Sigmoid colon (tissue), 7 donors: ENCODE data around the gene TBC1D2B. TPM values are rescaled to one million over a fixed set of nuclear protein-coding genes. Genes with fewer than 3 reads are reported as not detected.
"Not testable (repeated sequence)": the region's sequence is repeated elsewhere in the genome, so short reads cannot be mapped to it uniquely, and the experiment has no call there.

Experiments used
- DNase-seq: peaks from one replicate; pipeline ENCODE4 v3.0.0-alpha.2; 2019
- H3K27ac ChIP-seq, 4 donors: fragments of 200-600 bp; sonication (generic); one replicate each; pipeline ENCODE4 v1.5.1; 2016 to 2019; ENCODE audit warnings: mild to moderate bottlenecking in 1 of 4
- H3K27me3 ChIP-seq, 3 donors: fragments of 200-600 bp; sonication (generic); one replicate each; pipeline ENCODE4 v1.5.1; 2019; ENCODE audit warnings: mild to moderate bottlenecking in 1 of 3
- H3K36me3 ChIP-seq, 4 donors: fragments of 200-600 bp; sonication (generic); one replicate each; pipeline ENCODE4 v1.5.1; 2016 to 2019
- H3K4me1 ChIP-seq, 4 donors: fragments of 200-600 bp; sonication (generic); one replicate each; pipeline ENCODE4 v1.5.1; 2017 to 2019
- H3K4me3 ChIP-seq, 4 donors: fragments of 200-600 bp; sonication (generic); one replicate each; pipeline ENCODE4 v1.5.1; 2017 to 2019; ENCODE audit warnings: mild to moderate bottlenecking in 2 of 4, moderate library complexity in 1 of 4
- H3K9me3 ChIP-seq, 4 donors: fragments of 200-600 bp in 3 of 4; sonication (generic) in 3 of 4; one replicate each; pipeline versions ENCODE4 v1.5.1 to v1.6.1; 2013 to 2019
- CTCF ChIP-seq, 4 experiments: fragments of 450-650 bp in 3 of 4; fragments of 200-600 bp in 1 of 4; IDR thresholded peaks; one replicate each; pipeline ENCODE4 v1.5.1; 2016 to 2019; ENCODE audit warnings: antibody characterized with exemption in 4 of 4, mild to moderate bottlenecking in 3 of 4, moderate library complexity in 2 of 4
- EP300 ChIP-seq, 4 donors: sonication (generic); formaldehyde crosslinking; IDR thresholded peaks; one replicate each; pipeline ENCODE4 v1.6.1; 2017; ENCODE audit warnings: antibody characterized with exemption in 4 of 4
- POLR2A ChIP-seq, 2 donors: fragments of 450-650 bp; IDR thresholded peaks; one replicate each; pipeline ENCODE4 v1.6.1; 2016; ENCODE audit warnings: antibody characterized with exemption in 2 of 2, mild to moderate bottlenecking in 2 of 2, moderate library complexity in 2 of 2
- POLR2AphosphoS5 ChIP-seq, 4 donors: sonication (generic); formaldehyde crosslinking; IDR thresholded peaks; one replicate each; pipeline ENCODE4 v1.6.1; 2017; ENCODE audit warnings: antibody characterized with exemption in 4 of 4
- WGBS, 2 donors: extraction: QIAGEN DNeasy Blood & Tissue Kit; methylation state at CpG; one replicate each; pipeline ENCODE4 v1.1.7; 2013; 5-methylcytosine and 5-hydroxymethylcytosine counted together
- intact Hi-C: fragments of 100-400 bp; cut with DNase I; formaldehyde crosslinking; loops from one replicate; pipeline ENCODE4 v1.15.1; 2023
- polyA plus RNA-seq, 3 donors: library from polyadenylated mRNA; stranded (reverse); fragments of 200-250 nt; gene quantifications; one replicate each; pipeline ENCODE4 v1.2.3, GENCODE V29; 2013
- total RNA-seq, 4 donors: library from RNA; depleted of rRNA; stranded (reverse); fragments of >200 nt; gene quantifications; one replicate each; pipeline ENCODE4 v1.1.0, GENCODE V29; 2016
- donor health status: healthy with polysubstance abuse.
- donor health status: Bipolar disorder and iron deficiency.
- donor health status: healthy.

The TBC1D2B gene
- total and polyA plus RNA-seq, 7 donors, result 7.6 to 47.1 (median 29.9) TPM

GRCh38 chr15:77982127-77982490, 95.4 kb downstream of the TBC1D2B start:
- Histone ChIP-seq H3K27ac (no peak overlapping the region), H3K27me3 (no peaks in the 10 kb centered on the region), H3K4me1 (peaks cover 0 to 4% (median 4%) of the 10 kb centered on the region in 4 donors), H3K4me3 (no peak overlapping the region), H3K36me3 (no peaks in the 10 kb centered on the region), H3K9me3 (no peaks in the 10 kb centered on the region)
- DNase-seq, result peak; percentile 57
- WGBS, 2 donors, result 80 to 82% methylated on average over 10 of the region's 10 CpGs
- intact Hi-C loops, result no loop called here
- TF ChIP-seq POLR2A (IDR thresholded peaks at IDR 0.05), result no peak

GRCh38 chr15:77981281-77982126, 96.0 kb downstream of the TBC1D2B start:
- intact Hi-C loops, result no loop called here
- DNase-seq, result peak; percentile 53
- TF ChIP-seq CTCF (IDR thresholded peaks at IDR 0.05) (no peak), EP300 (IDR thresholded peaks at IDR 0.05) (no peak), POLR2AphosphoS5 (IDR thresholded peaks at IDR 0.05) (no peak), POLR2A (IDR thresholded peaks at IDR 0.05) (no peak)
- no peak overlapping the region for H3K4me3 ChIP-seq
- 77 to 87% methylated on average over 30 of the region's 30 CpGs for WGBS, 2 donors
- no peaks in the 10 kb centered on the region for H3K27me3 ChIP-seq
- no peaks in the 10 kb centered on the region for H3K4me1 ChIP-seq
- H3K36me3 ChIP-seq, result no peaks in the 10 kb centered on the region
- H3K9me3 ChIP-seq, result no peaks in the 10 kb centered on the region
- H3K27ac ChIP-seq, result no peak overlapping the region

- 89 to 94% methylated on average over 4 of the region's 5 CpGs for WGBS, 2 donors
- H3K4me1 ChIP-seq, H3K27me3 ChIP-seq, H3K27ac ChIP-seq, DNase-seq, H3K4me3 ChIP-seq, H3K9me3 ChIP-seq, intact Hi-C loops, H3K36me3 ChIP-seq: not testable (repeated sequence)
These were observed 96.8 kb downstream of the TBC1D2B start for GRCh38 chr15:77980674-77981073.

GRCh38 chr15:77980098-77980497, 97.4 kb downstream of the TBC1D2B start:
- peaks cover 0 to 12% (median 9%) of the 10 kb centered on the region in 4 donors for H3K4me1 ChIP-seq
- intact Hi-C loops, result no loop called here
- H3K9me3 ChIP-seq, result no peaks in the 10 kb centered on the region
- H3K27me3 ChIP-seq, result no peaks in the 10 kb centered on the region
- TF ChIP-seq POLR2AphosphoS5 (IDR thresholded peaks at IDR 0.05) (no peak), POLR2A (IDR thresholded peaks at IDR 0.05) (no peak), EP300 (IDR thresholded peaks at IDR 0.05) (no peak), CTCF (IDR thresholded peaks at IDR 0.05) (no peak)
- DNase-seq, result peak; percentile 35
- H3K36me3 ChIP-seq, result no peaks in the 10 kb centered on the region
- H3K27ac ChIP-seq, result no peak overlapping the region
- H3K4me3 ChIP-seq, result no peak overlapping the region
- WGBS, 2 donors, result 80 to 82% methylated on average over 8 of the region's 8 CpGs

- 86 to 90% methylated on average over 7 of the region's 8 CpGs for WGBS, 2 donors
- DNase-seq, H3K27me3 ChIP-seq, H3K27ac ChIP-seq, H3K36me3 ChIP-seq, intact Hi-C loops, H3K4me3 ChIP-seq, H3K9me3 ChIP-seq: not testable (repeated sequence)
- H3K4me1 ChIP-seq, result peaks cover 0 to 21% (median 19%) of the 10 kb centered on the region in 4 donors
These were observed 98.4 kb downstream of the TBC1D2B start for GRCh38 chr15:77979157-77979556.

GRCh38 chr15:77978759-77979145, 98.8 kb downstream of the TBC1D2B start:
- H3K9me3 ChIP-seq, H3K27ac ChIP-seq, H3K27me3 ChIP-seq, DNase-seq, intact Hi-C loops, H3K36me3 ChIP-seq, H3K4me3 ChIP-seq: not testable (repeated sequence)
- 85 to 89% methylated on average over 13 of the region's 13 CpGs for WGBS, 2 donors
- peaks cover 0 to 25% (median 23%) of the 10 kb centered on the region in 4 donors for H3K4me1 ChIP-seq

- H3K27ac ChIP-seq, H3K27me3 ChIP-seq, H3K9me3 ChIP-seq, intact Hi-C loops, H3K4me3 ChIP-seq, DNase-seq, H3K36me3 ChIP-seq: not testable (repeated sequence)
- 78 to 89% methylated on average over 18 to 19 of the region's 19 CpGs for WGBS, 2 donors
- H3K4me1 ChIP-seq, result peaks cover 0 to 27% (median 25%) of the 10 kb centered on the region in 4 donors
These were observed 99.4 kb downstream of the TBC1D2B start for GRCh38 chr15:77977903-77978758.

- peaks cover 0 to 27% (median 25%) of the 10 kb centered on the region in 4 donors for H3K4me1 ChIP-seq
- 86 to 88% methylated on average over 26 of the region's 26 CpGs for WGBS, 2 donors
- H3K4me3 ChIP-seq, H3K9me3 ChIP-seq, H3K27ac ChIP-seq, intact Hi-C loops, H3K36me3 ChIP-seq, H3K27me3 ChIP-seq, DNase-seq: not testable (repeated sequence)
These were observed 100.6 kb downstream of the TBC1D2B start for GRCh38 chr15:77976760-77977525.

GRCh38 chr15:77976095-77976450, 101.4 kb downstream of the TBC1D2B start:
- H3K9me3 ChIP-seq, intact Hi-C loops, H3K27me3 ChIP-seq, H3K36me3 ChIP-seq, DNase-seq, H3K4me3 ChIP-seq: not testable (repeated sequence)
- Histone ChIP-seq H3K4me1 (peaks cover 0 to 27% (median 25%) of the 10 kb centered on the region in 4 donors), H3K27ac (peak overlapping the region in 1 of 4 donors; percentile 73)
- 92% methylated on average over 11 of the region's 11 CpGs for WGBS, 2 donors
